HG02938 (cell line): ENCODE results near the gene HAL.

Source experiments
- ATAC-seq: cut with Tn5 transposase; IDR thresholded peaks from one replicate; pipeline ENCODE4 v1.9.1; 2021; ENCODE audit warnings: mild to moderate bottlenecking, moderate library complexity; ENCODE audit not compliant: unreplicated experiment

The HAL gene

GRCh38 chr12:95942524-95943329 lies 53.4 kb downstream of the HAL start, which contains the start of gene CCDC38:
Gene CCDC38, minus strand, starts transcription at chr12:95942614. Its CDS starts 6,105 bp downstream, at chr12:95936509.
- peak; percentile 99 for ATAC-seq

GRCh38 chr12:95942101-95942523 lies 54.0 kb downstream of the HAL start:
- ATAC-seq, result no peak

GRCh38 chr12:95940514-95940913 lies 55.6 kb downstream of the HAL start:
- no peak for ATAC-seq
